HG03139 (cell line): ENCODE results near the gene RSL1D1.
A peak's percentile ranks its signal among the peaks of the same experiment; 100 is the strongest.

Source experiments
- ATAC-seq: cut with Tn5 transposase; IDR thresholded peaks from one replicate; pipeline ENCODE4 v1.9.1; 2021; ENCODE audit not compliant: unreplicated experiment

The RSL1D1 gene

DNA sequence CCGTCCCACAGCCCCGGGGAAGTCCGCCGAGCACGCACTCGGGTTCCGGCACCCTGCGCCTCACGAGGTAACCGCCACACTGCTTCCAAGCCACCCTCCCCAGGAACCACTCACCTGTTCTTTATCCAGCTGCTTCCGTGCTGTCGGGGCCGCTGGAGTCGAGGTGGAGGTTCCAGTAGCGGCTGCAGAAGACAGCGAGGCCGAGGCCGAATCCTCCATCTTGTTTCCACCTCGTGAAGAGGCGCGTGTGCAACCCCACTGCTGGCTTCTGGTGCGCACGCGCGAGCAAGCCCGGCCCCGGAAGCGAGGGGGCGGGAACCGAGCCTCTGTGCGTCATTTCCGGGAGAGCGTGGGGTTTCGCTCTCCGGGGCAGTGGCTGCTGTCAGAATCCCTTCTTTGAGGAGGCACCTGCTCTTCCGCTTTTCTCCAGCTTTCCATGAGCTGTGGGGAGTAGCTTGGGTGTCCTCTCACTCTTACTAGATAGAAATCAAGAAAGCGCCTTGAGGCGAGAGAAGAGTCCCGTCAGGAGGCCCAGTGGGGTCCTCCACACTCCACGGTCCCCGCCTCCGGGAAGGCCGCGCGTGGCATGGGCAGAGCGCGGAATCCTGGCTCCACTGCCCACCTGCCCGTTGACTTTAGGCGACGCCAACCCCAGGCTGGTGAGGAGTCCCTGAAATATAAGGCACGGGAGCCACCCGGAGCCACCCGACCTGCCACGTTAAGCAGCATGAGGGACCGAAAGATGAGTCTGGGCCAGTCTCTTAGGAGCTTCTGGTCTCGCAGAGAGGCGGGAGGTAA, at the start of gene RSL1D1:
TSS of gene RSL1D1 (minus strand) at position 249 of the 798 bp plus-strand sequence. CDS start at position 219, 30 bp downstream.
- peak; percentile 86 for ATAC-seq

DNA sequence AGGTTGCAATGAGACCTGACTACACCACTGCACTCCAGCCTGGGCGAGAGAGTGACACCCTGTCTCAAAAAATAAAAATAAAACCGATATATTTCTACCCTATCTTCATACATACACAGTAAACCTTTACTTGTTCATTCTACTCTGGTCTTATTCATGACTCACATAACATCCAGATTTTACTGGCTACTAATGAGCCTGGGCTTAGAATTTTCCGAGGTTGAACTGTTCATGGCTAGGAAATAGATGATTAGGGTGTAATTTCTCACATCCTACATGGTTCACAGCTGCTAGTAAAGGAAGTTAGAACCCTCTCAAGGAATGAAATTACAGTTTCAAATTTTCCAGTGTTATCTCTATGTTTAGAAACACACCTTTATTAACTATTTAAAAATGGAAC, 49.7 kb upstream of the RSL1D1 start:
- no peak for ATAC-seq

DNA sequence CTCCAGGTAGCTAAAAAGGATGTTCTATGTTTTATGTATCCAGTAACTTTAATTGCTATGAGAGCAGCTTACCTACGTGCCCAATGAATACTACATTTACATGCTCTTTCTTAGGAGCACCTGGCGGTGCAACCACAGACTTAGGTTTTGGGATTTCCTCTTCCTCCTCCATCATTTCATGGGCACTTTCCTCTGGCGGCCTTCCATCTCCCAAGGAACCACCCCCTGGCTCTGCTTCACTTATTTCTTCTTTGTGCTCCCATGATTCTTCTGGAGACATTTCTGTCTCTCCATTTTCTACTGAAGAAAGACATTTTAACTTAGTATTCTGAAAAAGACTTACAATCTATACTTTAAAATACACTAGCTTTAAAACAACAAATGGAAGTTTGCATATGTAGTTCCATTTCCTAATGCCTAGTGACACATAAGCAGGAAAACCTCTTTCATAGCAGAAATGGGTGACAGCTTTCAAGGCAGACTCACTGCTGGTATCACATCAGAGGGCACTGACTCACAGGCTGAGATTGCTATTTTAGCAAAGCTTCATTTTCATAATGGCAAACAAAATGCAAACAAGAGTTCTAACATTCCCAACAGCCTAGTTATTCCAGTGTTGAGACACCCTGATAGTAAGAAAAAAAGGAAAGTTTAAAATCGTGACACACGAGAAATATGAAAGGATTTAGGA, 45.3 kb upstream of the RSL1D1 start:
- ATAC-seq: no peak

GRCh38 chr16:11893571-11893970, 42.2 kb upstream of the RSL1D1 start:
- no peak for ATAC-seq

GRCh38 chr16:11892761-11893160, 41.4 kb upstream of the RSL1D1 start:
- ATAC-seq: no peak

DNA sequence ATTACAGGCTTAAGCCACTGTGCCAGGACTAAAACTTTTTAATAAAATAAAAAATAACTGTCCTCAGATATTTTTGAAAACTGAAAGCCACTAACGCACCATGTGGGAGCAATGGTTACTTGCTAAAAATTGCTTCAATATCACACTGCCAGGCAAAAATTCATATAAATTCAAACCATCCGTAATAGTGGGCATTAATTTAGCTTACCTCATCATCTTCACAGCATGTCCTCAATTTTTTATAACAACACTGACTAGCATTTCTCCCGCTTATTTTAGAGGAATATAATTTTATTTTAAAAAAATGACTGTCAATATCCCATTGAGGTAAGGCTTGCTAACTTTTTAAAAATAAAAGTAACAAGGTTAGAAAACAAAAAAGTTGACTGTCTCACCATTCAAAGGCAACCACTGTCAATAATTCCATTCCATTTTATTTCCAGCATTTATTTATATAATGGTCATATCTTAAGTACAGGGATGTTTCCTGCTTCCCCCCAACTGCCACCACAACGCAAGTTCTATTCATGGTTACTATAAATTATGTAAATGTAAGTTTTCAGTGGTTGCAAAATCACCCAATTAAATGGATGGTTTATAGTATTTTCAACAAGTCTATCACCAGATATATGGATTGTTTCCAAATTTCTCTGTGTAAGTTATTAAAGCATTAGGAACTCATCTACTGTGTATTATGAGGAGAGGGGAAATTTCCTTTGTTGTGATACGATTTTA, 39.1 kb upstream of the RSL1D1 start:
- no peak for ATAC-seq

DNA sequence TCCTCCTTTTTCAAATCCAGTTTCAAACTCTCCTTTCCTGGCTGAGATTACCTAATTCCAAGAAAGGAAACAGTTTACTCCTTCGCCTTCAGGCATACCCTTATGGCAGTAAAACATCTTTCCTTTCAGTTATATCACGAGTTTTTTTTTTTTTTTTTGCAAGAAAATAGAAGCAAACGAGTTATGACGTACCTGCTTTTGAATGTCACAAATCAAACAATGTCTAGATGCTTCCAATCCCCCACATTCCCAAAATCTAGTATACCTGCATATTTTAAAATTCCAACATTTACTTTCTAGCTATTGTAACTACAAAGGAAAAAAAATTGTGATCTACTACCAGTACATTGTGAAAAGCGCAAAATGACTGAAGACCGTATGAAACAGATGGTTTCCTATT, 35.5 kb upstream of the RSL1D1 start:
- no peak for ATAC-seq

- no peak for ATAC-seq
Observed at GRCh38 chr16:11884035-11884434, 32.7 kb upstream of the RSL1D1 start.

GRCh38 chr16:11880007-11880406, 28.7 kb upstream of the RSL1D1 start:
- no peak for ATAC-seq

- no peak for ATAC-seq
Observed at GRCh38 chr16:11877374-11877773, 26.0 kb upstream of the RSL1D1 start.

- ATAC-seq: no peak
Observed at GRCh38 chr16:11876306-11876705, 25.0 kb upstream of the RSL1D1 start.

DNA sequence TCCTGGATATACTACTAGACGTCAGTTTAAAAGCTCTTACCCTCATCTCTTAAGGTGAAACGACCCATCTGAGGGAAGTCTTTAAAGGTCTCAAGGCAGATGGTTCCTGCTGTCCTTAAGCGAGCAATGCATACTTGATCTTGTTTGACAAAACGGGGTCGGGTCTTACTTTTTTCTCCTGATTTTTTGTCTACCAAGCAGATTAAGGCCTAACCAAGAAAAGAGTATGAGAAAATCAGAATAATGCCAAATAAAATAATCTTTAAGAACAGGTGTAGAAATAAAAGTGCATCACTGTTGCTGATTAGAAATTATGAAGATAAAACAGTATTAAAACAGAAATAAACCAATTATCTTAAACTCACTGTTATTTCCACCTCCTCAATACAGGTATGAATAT, 24.4 kb upstream of the RSL1D1 start:
- ATAC-seq: no peak

DNA sequence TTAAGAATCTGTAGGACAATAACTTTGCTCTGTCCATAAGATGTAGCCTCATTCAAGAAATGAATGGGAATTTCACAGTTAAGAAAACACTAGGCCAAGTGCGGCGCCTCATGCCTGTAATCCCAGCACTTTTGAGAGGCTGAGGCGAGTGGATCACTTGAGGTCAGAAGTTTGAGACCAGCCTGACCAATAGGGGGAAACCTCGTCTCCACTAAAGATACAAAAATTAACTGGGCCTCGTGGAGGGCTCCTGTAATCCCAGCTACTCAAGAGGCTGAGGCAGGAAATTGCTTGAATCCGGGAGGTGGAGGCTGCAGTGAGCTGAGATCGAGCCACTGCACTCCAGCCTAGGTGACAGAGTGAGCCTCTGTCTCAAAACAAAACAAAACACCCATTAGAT, 19.9 kb upstream of the RSL1D1 start:
- no peak for ATAC-seq

GRCh38 chr16:11870399-11870798, 19.1 kb upstream of the RSL1D1 start:
- no peak for ATAC-seq

GRCh38 chr16:11869353-11870228, 18.2 kb upstream of the RSL1D1 start:
- no peak for ATAC-seq

DNA sequence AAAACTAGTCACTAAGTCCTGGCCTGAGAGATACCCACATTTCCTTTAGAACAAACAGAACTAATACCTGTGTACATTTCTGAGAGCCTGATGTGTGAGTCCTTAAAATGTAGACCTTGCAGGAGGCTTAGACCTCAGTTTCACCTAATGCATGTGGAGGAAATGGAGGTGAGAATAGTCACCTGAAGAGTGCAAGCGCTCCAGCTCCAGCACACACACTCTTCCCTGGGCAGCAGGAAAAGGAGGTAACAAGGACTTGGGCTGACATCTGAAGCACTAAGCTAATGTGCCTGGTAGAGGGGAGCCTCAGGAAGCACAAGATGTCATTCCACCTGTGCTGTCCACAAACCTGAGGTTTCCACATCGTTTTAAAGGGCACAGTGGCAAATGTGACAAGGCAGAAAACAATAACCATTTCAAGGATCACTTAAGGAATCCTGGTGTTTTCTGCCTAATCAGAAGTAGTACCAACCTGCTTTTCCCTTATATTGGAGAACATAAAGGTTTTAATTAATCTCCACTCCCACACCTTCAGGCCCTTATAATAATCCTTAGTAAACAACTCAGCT, 17.2 kb upstream of the RSL1D1 start:
- ATAC-seq: no peak

- no peak for ATAC-seq
Observed at GRCh38 chr16:11862489-11862888, 11.1 kb upstream of the RSL1D1 start.

DNA sequence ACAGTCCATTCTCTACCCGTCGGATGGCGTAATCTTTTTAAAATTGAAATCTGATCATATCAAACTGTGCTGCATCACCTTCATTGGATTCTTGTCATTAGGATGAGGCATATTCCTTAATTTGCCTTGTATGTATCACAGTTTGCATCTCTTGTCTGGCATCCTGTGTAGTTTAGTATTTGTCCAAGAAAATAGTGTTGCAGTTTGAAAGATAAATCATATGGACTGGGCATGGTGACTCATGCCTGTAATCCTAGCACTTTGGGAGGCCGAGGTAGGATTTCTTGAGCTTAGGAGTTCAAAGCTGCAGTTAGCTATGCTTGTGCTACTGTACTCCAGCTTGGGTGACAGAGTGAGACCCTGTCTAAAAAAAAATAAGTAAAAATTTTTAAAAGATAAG, 5.8 kb upstream of the RSL1D1 start:
- no peak for ATAC-seq

DNA sequence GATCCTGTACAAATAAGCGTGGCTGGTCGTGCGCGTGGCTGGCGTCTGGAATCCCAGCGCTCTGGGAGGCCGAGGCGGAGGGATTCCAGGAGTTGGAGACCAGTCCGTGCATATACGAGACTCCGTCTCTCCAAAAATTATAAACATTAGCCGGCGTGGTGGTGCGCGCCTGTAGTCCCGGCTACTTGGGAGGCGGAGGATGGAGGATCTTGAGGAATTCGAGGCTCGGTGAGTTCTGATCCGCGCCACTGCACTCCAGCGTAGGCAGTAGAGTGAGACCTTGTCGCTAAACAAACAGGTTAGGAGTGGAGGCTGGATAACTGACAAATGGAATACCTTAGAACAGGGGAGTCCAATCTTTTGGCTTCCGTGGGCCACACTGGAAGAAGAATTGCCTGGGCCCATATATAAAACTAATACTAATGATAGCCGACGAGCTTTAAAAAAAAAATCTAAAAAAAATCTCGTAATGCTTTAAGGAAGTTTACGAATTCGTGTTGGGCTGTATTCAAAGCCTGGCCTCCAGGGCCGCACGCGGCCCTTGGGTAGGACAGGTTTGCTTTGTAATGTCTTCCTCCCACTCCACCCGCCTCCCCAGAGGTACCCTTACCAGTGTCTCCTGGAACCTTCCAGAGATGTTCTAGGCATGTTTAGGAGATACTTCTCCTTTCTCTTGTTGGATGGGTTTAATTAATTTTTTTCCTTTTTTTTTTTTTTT, 909 bp upstream of the RSL1D1 start:
- no peak for ATAC-seq

DNA sequence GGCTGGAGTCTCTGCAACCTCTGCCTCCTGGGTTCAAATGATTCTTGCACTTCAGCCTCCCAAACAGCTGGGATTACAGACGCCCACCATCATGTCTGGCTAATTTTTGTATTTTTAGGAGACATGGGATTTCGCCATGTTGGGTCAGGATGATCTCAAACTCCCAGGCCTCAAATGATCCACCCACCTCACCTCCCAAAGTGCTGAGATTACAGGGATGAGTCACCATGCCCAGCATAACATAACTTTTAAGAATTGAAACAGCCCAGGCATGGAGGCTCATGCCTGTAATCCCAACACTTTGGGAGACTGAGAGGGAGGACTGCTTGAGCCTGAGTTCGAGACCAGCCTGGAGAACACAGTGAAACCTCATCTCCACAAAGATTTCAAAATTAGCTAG, 2.5 kb downstream of the RSL1D1 start:
- ATAC-seq: no peak
